Measurements from ENCODE around the gene DCAKD. TPM values are rescaled to one million over a fixed set of nuclear protein-coding genes. Genes with fewer than 3 reads are reported as not detected.

DCAKD gene, protein sequence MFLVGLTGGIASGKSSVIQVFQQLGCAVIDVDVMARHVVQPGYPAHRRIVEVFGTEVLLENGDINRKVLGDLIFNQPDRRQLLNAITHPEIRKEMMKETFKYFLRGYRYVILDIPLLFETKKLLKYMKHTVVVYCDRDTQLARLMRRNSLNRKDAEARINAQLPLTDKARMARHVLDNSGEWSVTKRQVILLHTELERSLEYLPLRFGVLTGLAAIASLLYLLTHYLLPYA
- total RNA-seq = 25.6 TPM
- long read RNA-seq, transcript DCAKD-208 (5 exons, 2,054 nt) = major isoform, 49 of 66 reads
- long read RNA-seq, transcript DCAKD-202 (5 exons, 2,030 nt) = minor isoform, 5 of 66 reads
- long read RNA-seq, partial matches to known transcripts = 5 of 66 reads
- long read RNA-seq, other reads (novel, unspliced or antisense) = 1 of 66 reads

- DNase-seq = peak; percentile 97
- ATAC-seq = peak; percentile 99
- intact Hi-C loops (cut with micrococcal nuclease) = no loop called here
Measured at GRCh38 chr17:45051060-45051719, at the start of gene DCAKD. DCAKD (minus strand) TSS chr17:45051632; CDS start chr17:45034885, 16,747 bp downstream.

- peak; percentile 92 for DNase-seq
Measured at GRCh38 chr17:45098869-45099616, 47.6 kb upstream of the DCAKD start.

GRCh38 chr17:45098081-45098868, 46.8 kb upstream of the DCAKD start:
- peak; percentile 15 for DNase-seq
- intact Hi-C loops (cut with micrococcal nuclease) = loop anchor here (10.0 kb wide), 1 partner anchor 183 kb away; the partner anchor contains the start of gene GFAP
- ATAC-seq = no peak

More at GRCh38 chr17:45098869-45099616, 47.6 kb upstream of the DCAKD start:
- intact Hi-C loops (cut with micrococcal nuclease) = loop anchor here (10.0 kb wide), 1 partner anchor 184 kb away; the partner anchor contains the start of gene GFAP
- ATAC-seq = peak; percentile 75

DNA sequence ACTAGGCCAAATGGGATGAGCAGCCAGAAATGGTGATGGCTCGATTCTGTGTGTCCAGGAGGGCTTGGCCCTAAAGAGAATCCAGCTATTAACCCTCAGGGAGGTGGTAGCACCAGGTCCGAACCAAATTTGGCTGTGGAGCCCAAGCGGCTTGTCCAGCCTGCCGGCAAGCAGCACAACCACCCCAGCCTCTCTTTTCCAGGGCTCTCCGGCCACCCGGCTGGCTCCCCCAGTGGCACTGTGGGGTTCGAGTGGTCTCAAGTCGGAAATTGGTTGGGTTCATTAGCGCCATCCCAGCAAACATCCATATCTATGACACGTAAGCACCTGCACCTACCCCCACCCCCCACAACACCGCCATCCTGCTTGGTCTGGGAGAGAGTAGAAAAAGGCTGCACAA, 45.5 kb upstream of the DCAKD start:
- DNase-seq (peak; percentile 18), ATAC-seq (no peak)
- intact Hi-C loops (cut with micrococcal nuclease) = loop anchor here (10.0 kb wide), 1 partner anchor 182 kb away; the partner anchor contains the start of gene GFAP

DNA sequence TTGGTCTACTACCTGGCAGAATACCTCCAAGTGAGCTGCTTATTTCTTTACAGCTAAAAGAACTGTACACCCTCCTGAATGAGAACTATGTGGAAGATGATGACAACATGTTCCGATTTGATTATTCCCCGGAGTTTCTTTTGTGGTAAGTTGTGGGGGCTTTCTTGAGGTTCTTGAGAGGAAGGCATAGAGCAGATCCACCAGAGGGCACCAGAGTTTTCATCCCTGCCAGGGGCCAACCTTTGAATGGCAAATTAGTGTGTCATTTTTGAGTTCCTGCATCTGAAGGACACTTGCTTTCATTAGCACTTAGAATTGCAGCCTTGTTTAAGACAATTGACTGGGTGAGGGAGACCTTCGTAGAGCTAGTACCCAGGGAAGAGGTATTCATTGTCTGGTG, 44.7 kb upstream of the DCAKD start:
- DNase-seq = no peak
- no peak for ATAC-seq
- intact Hi-C loops (cut with micrococcal nuclease) = loop anchor here (10.0 kb wide), 1 partner anchor 181 kb away; the partner anchor contains the start of gene GFAP

- peak; percentile 61 for DNase-seq
- peak; percentile 73 for ATAC-seq
- intact Hi-C loops (cut with micrococcal nuclease) = loop anchor here (10.0 kb wide), 1 partner anchor 179 kb away; the partner anchor contains the start of gene GFAP
Measured at GRCh38 chr17:45093444-45094110, 42.1 kb upstream of the DCAKD start.

GRCh38 chr17:45092911-45093430, 41.5 kb upstream of the DCAKD start:
- ATAC-seq (peak; percentile 93), DNase-seq (peak; percentile 84)
- intact Hi-C loops (cut with micrococcal nuclease) = loop anchor here (10.0 kb wide), 1 partner anchor 178 kb away; the partner anchor contains the start of gene GFAP

- DNase-seq (no peak), ATAC-seq (no peak)
- intact Hi-C loops (cut with micrococcal nuclease) = loop anchor here (10.0 kb wide), 1 partner anchor 177 kb away; the partner anchor contains the start of gene GFAP
Measured at GRCh38 chr17:45091778-45092425, 40.5 kb upstream of the DCAKD start.

DNA sequence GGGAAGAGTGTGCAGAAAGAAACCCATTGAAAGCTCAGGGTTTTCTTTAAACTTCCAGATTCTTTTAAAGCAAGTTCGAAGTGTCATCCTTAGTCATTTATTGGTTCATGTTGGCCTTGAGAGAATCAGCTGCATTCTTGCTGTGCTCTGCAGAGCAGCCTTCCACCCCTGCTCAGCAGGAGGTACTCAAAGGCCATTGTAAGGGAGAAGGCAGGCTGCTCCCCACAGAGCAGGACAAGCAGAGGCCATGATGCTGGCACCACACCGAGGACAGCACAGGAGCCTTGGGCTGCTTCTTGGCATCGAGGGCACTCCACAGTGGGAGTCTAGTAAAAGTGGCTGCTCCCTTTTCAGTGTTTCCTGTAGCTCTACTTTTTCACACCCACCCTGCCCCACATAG, 39.3 kb upstream of the DCAKD start:
- intact Hi-C loops (cut with micrococcal nuclease) = loop anchor here (10.0 kb wide), 1 partner anchor 176 kb away; the partner anchor contains the start of gene GFAP
- DNase-seq (no peak), ATAC-seq (no peak)

DNA sequence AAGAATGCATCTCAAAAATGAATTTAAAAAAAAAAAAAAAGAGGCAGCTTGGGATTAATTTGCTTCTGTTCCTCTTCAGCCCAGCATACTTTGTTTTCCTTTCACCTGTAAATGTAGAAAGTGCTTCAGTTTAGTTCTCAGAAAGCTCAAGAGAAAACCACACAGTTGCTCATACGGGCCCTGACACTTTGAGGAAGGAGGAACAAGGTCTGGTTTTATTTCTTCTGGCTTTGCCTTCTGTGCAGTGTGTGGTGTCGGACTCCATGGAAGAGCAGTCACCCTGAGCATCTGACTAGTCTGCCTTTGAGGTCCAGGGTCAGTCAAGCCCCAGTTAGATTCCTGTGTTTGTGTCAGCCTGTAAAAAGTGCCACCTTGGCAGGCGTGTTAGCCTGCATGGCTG, 37.3 kb upstream of the DCAKD start:
- no peak for DNase-seq
- intact Hi-C loops (cut with micrococcal nuclease) = no loop called here
- no peak for ATAC-seq

- intact Hi-C loops (cut with micrococcal nuclease) = no loop called here
- DNase-seq = no peak
- ATAC-seq = no peak
Measured at GRCh38 chr17:45087978-45088377, 36.5 kb upstream of the DCAKD start.

DNA sequence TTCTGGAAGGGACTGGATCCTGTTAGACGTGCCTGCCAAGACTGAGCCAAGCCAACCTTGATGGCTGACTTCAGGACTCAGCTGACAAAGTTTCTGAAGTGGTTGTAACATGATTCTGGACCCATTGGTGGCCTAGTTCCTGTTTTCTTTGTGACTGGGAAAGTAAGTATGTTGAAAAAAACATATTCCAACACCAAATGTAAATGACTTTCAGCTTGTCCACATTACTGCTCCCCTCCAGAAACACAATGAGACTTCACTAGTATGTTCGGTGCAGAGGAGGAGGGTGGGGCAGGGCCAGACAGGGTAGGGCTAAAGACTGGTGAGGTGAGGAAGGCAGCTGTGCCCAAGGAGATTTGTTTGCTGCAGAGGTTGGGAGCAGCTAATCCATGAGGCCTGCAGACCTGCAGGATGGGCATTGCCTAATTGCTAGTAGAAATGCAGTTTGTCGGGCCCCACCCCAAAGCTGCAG, 36.1 kb upstream of the DCAKD start:
- DNase-seq = no peak

DNA sequence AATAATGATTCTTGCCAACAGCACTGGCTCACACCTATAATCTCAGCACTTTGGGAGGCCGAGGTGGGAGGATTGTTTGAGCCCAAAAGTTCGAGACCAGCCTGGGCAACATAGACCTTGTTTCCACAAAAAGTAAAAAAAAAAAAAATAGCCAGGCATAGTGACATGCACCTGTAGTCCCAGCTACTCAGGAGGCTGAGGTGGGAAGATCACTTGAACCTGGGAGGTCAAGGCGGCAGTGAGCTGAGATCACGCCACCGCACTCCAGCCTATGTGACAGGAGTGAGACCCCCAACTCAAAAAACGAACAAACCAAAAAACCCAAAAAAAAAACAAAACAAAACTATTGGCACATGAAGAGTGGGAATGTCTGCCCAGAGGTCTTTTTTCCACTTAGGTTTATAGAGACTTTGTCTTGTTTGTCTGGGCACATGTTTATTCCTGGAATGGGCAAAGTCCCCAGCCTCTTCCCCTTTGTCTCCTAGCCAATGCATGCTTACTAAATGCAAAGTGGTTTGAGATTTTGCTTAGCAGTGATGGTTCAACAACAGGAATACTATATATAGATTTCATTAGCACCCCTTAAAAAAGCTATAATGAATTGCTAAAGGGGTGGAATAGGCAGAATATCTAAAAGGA, 35.6 kb upstream of the DCAKD start:
- intact Hi-C loops (cut with micrococcal nuclease) = no loop called here
- ATAC-seq (peak; percentile 29), DNase-seq (no peak)

More for the DNA sequence above, 36.1 kb upstream of the DCAKD start:
- peak; percentile 69 for ATAC-seq
- intact Hi-C loops (cut with micrococcal nuclease) = no loop called here

- ATAC-seq (no peak), DNase-seq (no peak)
- intact Hi-C loops (cut with micrococcal nuclease) = no loop called here
Measured at GRCh38 chr17:45086391-45086790, 35.0 kb upstream of the DCAKD start.

- intact Hi-C loops (cut with micrococcal nuclease) = no loop called here
- ATAC-seq (peak; percentile 50), DNase-seq (no peak)
Measured at GRCh38 chr17:45081047-45081703, 29.7 kb upstream of the DCAKD start.

DNA sequence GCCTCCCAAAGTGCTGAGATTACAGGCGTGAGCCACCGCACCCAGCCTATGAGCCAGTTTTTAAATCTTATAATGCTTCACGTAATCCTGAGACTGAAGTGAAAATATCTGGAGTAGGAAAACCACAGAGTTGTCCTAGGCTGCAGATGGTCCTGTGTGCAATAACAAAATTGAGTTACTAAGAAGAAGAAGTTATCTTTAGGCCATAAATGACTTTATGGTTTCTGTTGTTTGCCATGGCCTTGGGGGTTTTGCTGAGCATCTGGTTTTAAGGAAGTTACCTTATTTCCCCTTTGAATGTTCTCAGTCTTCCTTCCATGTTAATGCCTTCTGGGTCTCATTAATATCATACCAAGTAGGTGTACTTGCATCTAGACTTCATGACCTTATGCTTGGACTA, 26.2 kb upstream of the DCAKD start:
- DNase-seq (no peak), ATAC-seq (no peak)
- intact Hi-C loops (cut with micrococcal nuclease) = no loop called here
